SK-N-SH treated with all-trans-retinoic acid at 6 μM for 48 hours (cell line): ENCODE results near the gene CTNNA3.

Source experiments
- ATAC-seq: fragments of 200-7000 bp; cut with Tn5 transposase; 3 replicates; pipeline ENCODE4 v1.9.1; 2020; ENCODE audit warnings: mild to moderate bottlenecking, moderate library complexity
- ARNTL ChIP-seq: fragments of 450-650 bp; formaldehyde crosslinking; IDR thresholded peaks from 2 replicates; pipeline ENCODE4 v1.5.0; 2020; ENCODE audit warnings: low read depth, mild to moderate bottlenecking, moderate library complexity, borderline replicate concordance
- BACH2 ChIP-seq: fragments of 250-450 bp; sonication (Bioruptor Pico); IDR thresholded peaks from 2 replicates; pipeline ENCODE4 v1.9.0; 2021; ENCODE audit warnings: mild to moderate bottlenecking, borderline replicate concordance
- CREB5 ChIP-seq: fragments of 250-450 bp; sonication (Bioruptor Pico); IDR thresholded peaks from 2 replicates; pipeline ENCODE4 v1.5.1; 2020; ENCODE audit warnings: low read depth, mild to moderate bottlenecking, moderate library complexity
- CSDC2 ChIP-seq: fragments of 250-450 bp; sonication (Bioruptor Pico); IDR thresholded peaks from 2 replicates; pipeline ENCODE4 v1.5.0; 2020; ENCODE audit warnings: mild to moderate bottlenecking, moderate library complexity
- ESRRG ChIP-seq: fragments of 250-450 bp; sonication (Bioruptor Pico); IDR thresholded peaks from 2 replicates; pipeline ENCODE4 v1.6.1; 2021; ENCODE audit warnings: mild to moderate bottlenecking
- GLIS3 ChIP-seq: fragments of 250-450 bp; sonication (Bioruptor Pico); IDR thresholded peaks from 2 replicates; pipeline ENCODE4 v1.5.0; 2020; ENCODE audit warnings: mild to moderate bottlenecking, moderate library complexity
- ISL1 ChIP-seq: fragments of 250-450 bp; sonication (Bioruptor Pico); IDR thresholded peaks from 2 replicates; pipeline ENCODE4 v2.1.2; 2022; ENCODE audit warnings: mild to moderate bottlenecking, moderate library complexity
- OSR1 ChIP-seq: fragments of 250-450 bp; sonication (Bioruptor Pico); IDR thresholded peaks from 2 replicates; pipeline ENCODE4 v1.8.0; 2022; ENCODE audit warnings: moderate library complexity, mild to moderate bottlenecking, inconsistent platforms
- PPARA ChIP-seq: fragments of 250-450 bp; sonication (Bioruptor Pico); IDR thresholded peaks from 2 replicates; pipeline ENCODE4 v1.5.0; 2020; ENCODE audit warnings: mild to moderate bottlenecking, borderline replicate concordance
- SNAI2 ChIP-seq: fragments of 250-450 bp; sonication (Bioruptor Pico); IDR thresholded peaks from 2 replicates; pipeline ENCODE4 v1.5.0; 2020; ENCODE audit warnings: mild to moderate bottlenecking, moderate library complexity
- TOX ChIP-seq: fragments of 250-450 bp; sonication (Bioruptor Pico); IDR thresholded peaks from 2 replicates; pipeline ENCODE4 v1.8.0; 2021; ENCODE audit warnings: mild to moderate bottlenecking, moderate library complexity, borderline replicate concordance
- TSHZ2 ChIP-seq: fragments of 250-450 bp; sonication (Bioruptor Pico); IDR thresholded peaks from 2 replicates; pipeline ENCODE4 v1.5.0; 2020; ENCODE audit warnings: mild to moderate bottlenecking, moderate library complexity
- ZC3H10 ChIP-seq: fragments of 250-450 bp; sonication (Bioruptor Pico); IDR thresholded peaks from 2 replicates; pipeline ENCODE4 v1.5.1; 2021; ENCODE audit warnings: mild to moderate bottlenecking, moderate library complexity
- ZFP3 ChIP-seq: fragments of 250-450 bp; sonication (Bioruptor Pico); IDR thresholded peaks from 2 replicates; pipeline ENCODE4 v1.5.0; 2020; ENCODE audit warnings: mild to moderate bottlenecking, moderate library complexity
- ZFP30 ChIP-seq: fragments of 450-650 bp; formaldehyde crosslinking; IDR thresholded peaks from 2 replicates; pipeline ENCODE4 v1.5.0; 2022; ENCODE audit warnings: mild to moderate bottlenecking, moderate library complexity
- ZNF565 ChIP-seq: fragments of 450-650 bp; formaldehyde crosslinking; conservative IDR thresholded peaks from 2 replicates; pipeline ENCODE4 v1.5.0; 2020; ENCODE audit warnings: low read depth, mild to moderate bottlenecking, moderate library complexity
- ZNF70 ChIP-seq: fragments of 450-650 bp; formaldehyde crosslinking; IDR thresholded peaks from 2 replicates; pipeline ENCODE4 v1.5.0; 2020; ENCODE audit warnings: mild to moderate bottlenecking, moderate library complexity
- ZNF8 ChIP-seq: fragments of 450-650 bp; formaldehyde crosslinking; IDR thresholded peaks from 2 replicates; pipeline ENCODE4 v1.5.0; 2020; ENCODE audit warnings: mild to moderate bottlenecking, moderate library complexity
- TF ChIP-seq, protein P1 (sequence below): fragments of 250-450 bp; sonication (Bioruptor Pico); IDR thresholded peaks from 2 replicates; pipeline ENCODE4 v1.5.1; 2021; ENCODE audit warnings: mild to moderate bottlenecking, moderate library complexity
- TF ChIP-seq, protein P2 (sequence below): fragments of 250-450 bp; sonication (Bioruptor Pico); IDR thresholded peaks from 2 replicates; pipeline ENCODE4 v1.8.0; 2021; ENCODE audit warnings: low read depth, mild to moderate bottlenecking, moderate library complexity, borderline replicate concordance
- TF ChIP-seq, protein P3 (sequence below): fragments of 250-450 bp; sonication (Bioruptor Pico); IDR thresholded peaks from 2 replicates; pipeline ENCODE4 v1.8.0; 2020; ENCODE audit warnings: mild to moderate bottlenecking, moderate library complexity, borderline replicate concordance

Gene CTNNA3

DNA sequence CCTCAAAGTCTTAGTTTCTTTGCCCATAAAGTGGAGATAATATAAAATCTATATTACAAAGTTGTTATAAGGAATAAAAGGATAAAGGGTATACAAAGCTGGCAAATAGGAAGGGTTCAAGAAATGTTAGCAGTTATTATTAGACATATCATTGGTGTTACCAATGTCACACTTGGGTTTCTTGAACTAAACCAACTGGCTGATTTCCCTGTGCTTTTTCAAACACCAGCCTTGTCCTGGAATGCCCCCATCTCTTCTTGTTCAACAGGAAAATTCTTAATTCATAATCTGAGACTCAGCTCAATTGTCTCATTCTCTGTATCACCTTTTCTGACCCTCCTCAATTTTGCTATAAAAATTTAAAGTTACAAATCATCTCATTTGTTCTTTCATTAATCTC, 913.9 kb downstream of the CTNNA3 start:
- no peak for TF ChIP-seq ZFP30
- no peak for TF ChIP-seq ZNF565 (CRISPR knock-in tag)
- no peak for TF ChIP-seq TSHZ2 (CRISPR knock-in tag)
- TF ChIP-seq, protein P1, sequence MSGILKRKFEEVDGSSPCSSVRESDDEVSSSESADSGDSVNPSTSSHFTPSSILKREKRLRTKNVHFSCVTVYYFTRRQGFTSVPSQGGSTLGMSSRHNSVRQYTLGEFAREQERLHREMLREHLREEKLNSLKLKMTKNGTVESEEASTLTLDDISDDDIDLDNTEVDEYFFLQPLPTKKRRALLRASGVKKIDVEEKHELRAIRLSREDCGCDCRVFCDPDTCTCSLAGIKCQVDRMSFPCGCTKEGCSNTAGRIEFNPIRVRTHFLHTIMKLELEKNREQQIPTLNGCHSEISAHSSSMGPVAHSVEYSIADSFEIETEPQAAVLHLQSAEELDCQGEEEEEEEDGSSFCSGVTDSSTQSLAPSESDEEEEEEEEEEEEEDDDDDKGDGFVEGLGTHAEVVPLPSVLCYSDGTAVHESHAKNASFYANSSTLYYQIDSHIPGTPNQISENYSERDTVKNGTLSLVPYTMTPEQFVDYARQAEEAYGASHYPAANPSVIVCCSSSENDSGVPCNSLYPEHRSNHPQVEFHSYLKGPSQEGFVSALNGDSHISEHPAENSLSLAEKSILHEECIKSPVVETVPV (CRISPR knock-in tag), result no peak
- no peak for TF ChIP-seq BACH2 (CRISPR knock-in tag)
- no peak for TF ChIP-seq ISL1 (CRISPR knock-in tag)
- no peak for TF ChIP-seq ZNF8 (CRISPR knock-in tag)
- no peak for TF ChIP-seq PPARA
- TF ChIP-seq, protein P2, sequence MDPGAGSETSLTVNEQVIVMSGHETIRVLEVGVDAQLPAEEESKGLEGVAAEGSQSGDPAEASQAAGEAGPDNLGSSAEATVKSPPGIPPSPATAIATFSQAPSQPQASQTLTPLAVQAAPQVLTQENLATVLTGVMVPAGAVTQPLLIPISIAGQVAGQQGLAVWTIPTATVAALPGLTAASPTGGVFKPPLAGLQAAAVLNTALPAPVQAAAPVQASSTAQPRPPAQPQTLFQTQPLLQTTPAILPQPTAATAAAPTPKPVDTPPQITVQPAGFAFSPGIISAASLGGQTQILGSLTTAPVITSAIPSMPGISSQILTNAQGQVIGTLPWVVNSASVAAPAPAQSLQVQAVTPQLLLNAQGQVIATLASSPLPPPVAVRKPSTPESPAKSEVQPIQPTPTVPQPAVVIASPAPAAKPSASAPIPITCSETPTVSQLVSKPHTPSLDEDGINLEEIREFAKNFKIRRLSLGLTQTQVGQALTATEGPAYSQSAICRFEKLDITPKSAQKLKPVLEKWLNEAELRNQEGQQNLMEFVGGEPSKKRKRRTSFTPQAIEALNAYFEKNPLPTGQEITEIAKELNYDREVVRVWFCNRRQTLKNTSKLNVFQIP, result no peak
- TF ChIP-seq, protein P3, sequence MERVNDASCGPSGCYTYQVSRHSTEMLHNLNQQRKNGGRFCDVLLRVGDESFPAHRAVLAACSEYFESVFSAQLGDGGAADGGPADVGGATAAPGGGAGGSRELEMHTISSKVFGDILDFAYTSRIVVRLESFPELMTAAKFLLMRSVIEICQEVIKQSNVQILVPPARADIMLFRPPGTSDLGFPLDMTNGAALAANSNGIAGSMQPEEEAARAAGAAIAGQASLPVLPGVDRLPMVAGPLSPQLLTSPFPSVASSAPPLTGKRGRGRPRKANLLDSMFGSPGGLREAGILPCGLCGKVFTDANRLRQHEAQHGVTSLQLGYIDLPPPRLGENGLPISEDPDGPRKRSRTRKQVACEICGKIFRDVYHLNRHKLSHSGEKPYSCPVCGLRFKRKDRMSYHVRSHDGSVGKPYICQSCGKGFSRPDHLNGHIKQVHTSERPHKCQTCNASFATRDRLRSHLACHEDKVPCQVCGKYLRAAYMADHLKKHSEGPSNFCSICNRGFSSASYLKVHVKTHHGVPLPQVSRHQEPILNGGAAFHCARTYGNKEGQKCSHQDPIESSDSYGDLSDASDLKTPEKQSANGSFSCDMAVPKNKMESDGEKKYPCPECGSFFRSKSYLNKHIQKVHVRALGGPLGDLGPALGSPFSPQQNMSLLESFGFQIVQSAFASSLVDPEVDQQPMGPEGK (CRISPR knock-in tag), result no peak
- TF ChIP-seq TOX (CRISPR knock-in tag), result no peak
- TF ChIP-seq CREB5 (CRISPR knock-in tag), result no peak
- TF ChIP-seq ZFP3 (CRISPR knock-in tag), result no peak
- no peak for TF ChIP-seq ARNTL
- no peak for TF ChIP-seq ESRRG (CRISPR knock-in tag)
- no peak for ATAC-seq

- no peak for TF ChIP-seq BACH2 (CRISPR knock-in tag)
- TF ChIP-seq, protein P3 (CRISPR knock-in tag), result no peak
- TF ChIP-seq ZNF565 (CRISPR knock-in tag), result no peak
- TF ChIP-seq ZFP30, result no peak
- no peak for TF ChIP-seq ZFP3 (CRISPR knock-in tag)
- no peak for TF ChIP-seq TOX (CRISPR knock-in tag)
- TF ChIP-seq GLIS3 (CRISPR knock-in tag), result no peak
- no peak for TF ChIP-seq ZNF8 (CRISPR knock-in tag)
- TF ChIP-seq, protein P1 (CRISPR knock-in tag), result no peak
- TF ChIP-seq ARNTL, result no peak
- TF ChIP-seq ZC3H10 (CRISPR knock-in tag), result no peak
- no peak for TF ChIP-seq SNAI2
- TF ChIP-seq ZNF70 (CRISPR knock-in tag), result no peak
- TF ChIP-seq PPARA, result no peak
- no peak for TF ChIP-seq CSDC2 (CRISPR knock-in tag)
- TF ChIP-seq OSR1 (CRISPR knock-in tag), result no peak
- no peak for TF ChIP-seq TSHZ2 (CRISPR knock-in tag)
- no peak for TF ChIP-seq ESRRG (CRISPR knock-in tag)
- no peak for ATAC-seq
These were observed 915.2 kb downstream of the CTNNA3 start for GRCh38 chr10:66780796-66781195.
